Measurements from ENCODE around the gene MTHFR. TPM values are rescaled to one million over a fixed set of nuclear protein-coding genes. Genes with fewer than 3 reads are reported as not detected.

MTHFR gene
- polyA plus RNA-seq, 2 donors: 8.2 to 9.4 TPM

DNA sequence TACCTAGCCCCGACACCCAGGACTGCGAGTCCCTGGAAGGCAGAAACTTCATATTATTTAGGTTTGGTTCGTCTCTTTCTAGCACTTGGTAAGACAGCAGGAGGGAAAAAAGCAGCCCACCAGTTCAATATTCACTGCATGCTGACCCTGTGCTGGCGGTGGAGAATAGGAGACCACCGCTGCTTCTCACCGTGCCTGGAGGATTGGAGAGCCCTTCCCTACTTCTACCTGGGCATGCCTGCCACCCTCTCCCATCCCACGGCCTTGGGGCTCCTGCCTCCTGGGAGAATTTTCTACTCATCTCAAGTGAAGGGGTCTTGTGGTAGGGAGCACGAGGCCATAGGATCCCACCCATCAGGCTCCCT lies 5.4 kb downstream of the MTHFR start:
- WGBS, 2 donors: 89 to 98% methylated on average over 8 of the region's 8 CpGs
- Histone ChIP-seq H3K27ac (ENCODE audit: low read depth in 2 of 2, low read length in 1 of 2) (no peak overlapping the region), H3K4me1 (ENCODE audit: control insufficient read depth in 2 of 2, insufficient read depth in 2 of 2, low read length in 1 of 2) (peaks cover 4 to 10% of the 10 kb centered on the region in 2 donors), H3K27me3 (ENCODE audit: control insufficient read depth in 1 of 2, insufficient read depth in 2 of 2, low read length in 2 of 2) (no peaks in the 10 kb centered on the region), H3K4me3 (ENCODE audit: low read depth in 1 of 2, low read length in 2 of 2) (no peak overlapping the region), H3K36me3 (ENCODE audit: control insufficient read depth in 2 of 2, insufficient read depth in 2 of 2, low read length in 1 of 2) (peaks cover 10 to 34% of the 10 kb centered on the region in 2 donors), H3K9me3 (ENCODE audit: control insufficient read depth in 2 of 2, insufficient read depth in 1 of 2, low read depth in 1 of 2, low read length in 1 of 2) (no peaks in the 10 kb centered on the region)

DNA sequence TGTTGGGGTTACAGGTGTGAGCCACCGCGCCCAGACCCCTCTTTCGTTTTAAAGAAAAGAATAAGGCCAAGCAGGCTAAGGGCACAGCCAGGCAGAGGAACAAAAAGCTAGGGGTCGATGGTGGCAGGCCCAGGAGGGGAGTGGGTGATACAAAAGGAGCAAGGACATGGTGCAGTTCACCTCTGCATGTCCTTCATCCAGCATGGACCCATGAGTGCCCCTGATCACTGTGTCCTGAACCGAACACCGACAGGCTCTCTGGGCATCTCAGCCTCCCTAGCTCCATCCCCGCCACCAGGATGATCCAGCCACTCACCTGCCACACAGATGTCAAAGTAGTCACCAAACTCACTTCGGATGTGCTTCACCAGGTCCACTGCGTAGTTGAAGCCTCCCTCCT lies 5.9 kb downstream of the MTHFR start:
- Histone ChIP-seq H3K36me3 (ENCODE audit: control insufficient read depth in 2 of 2, insufficient read depth in 2 of 2, low read length in 1 of 2) (peaks cover 10 to 39% of the 10 kb centered on the region in 2 donors), H3K9me3 (ENCODE audit: control insufficient read depth in 2 of 2, insufficient read depth in 1 of 2, low read depth in 1 of 2, low read length in 1 of 2) (no peaks in the 10 kb centered on the region), H3K27ac (ENCODE audit: low read depth in 2 of 2, low read length in 1 of 2) (no peak overlapping the region), H3K4me1 (ENCODE audit: control insufficient read depth in 2 of 2, insufficient read depth in 2 of 2, low read length in 1 of 2) (peaks cover 4 to 10% of the 10 kb centered on the region in 2 donors), H3K4me3 (ENCODE audit: low read depth in 1 of 2, low read length in 2 of 2) (no peak overlapping the region), H3K27me3 (ENCODE audit: control insufficient read depth in 1 of 2, insufficient read depth in 2 of 2, low read length in 2 of 2) (no peaks in the 10 kb centered on the region)
- 96 to 99% methylated on average over 9 of the region's 9 CpGs for WGBS, 2 donors

DNA sequence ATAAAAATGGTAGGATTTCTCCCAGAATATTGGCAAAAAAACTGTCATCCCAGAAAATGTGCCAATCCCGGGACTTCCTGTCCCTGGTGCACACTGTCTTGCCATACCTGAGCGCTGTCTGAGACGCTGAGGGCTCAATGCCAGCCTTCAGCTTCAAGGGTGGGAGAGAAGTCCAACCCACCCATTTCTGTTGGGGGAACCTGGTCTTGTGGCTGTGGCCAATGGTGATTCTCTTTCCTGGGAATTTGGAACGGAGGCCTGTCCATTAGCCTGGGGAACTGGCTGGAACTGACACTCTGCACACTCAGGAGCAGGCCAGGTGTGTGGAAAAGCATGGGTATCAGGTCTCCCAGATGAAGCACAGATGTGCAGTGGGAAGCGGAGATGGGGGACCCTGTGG lies 6.7 kb downstream of the MTHFR start:
- Histone ChIP-seq H3K4me1 (ENCODE audit: control insufficient read depth in 2 of 2, insufficient read depth in 2 of 2, low read length in 1 of 2) (peaks cover 4 to 10% of the 10 kb centered on the region in 2 donors), H3K36me3 (ENCODE audit: control insufficient read depth in 2 of 2, insufficient read depth in 2 of 2, low read length in 1 of 2) (peaks cover 12 to 47% of the 10 kb centered on the region in 2 donors), H3K9me3 (ENCODE audit: control insufficient read depth in 2 of 2, insufficient read depth in 1 of 2, low read depth in 1 of 2, low read length in 1 of 2) (no peaks in the 10 kb centered on the region), H3K4me3 (ENCODE audit: low read depth in 1 of 2, low read length in 2 of 2) (no peak overlapping the region), H3K27ac (ENCODE audit: low read depth in 2 of 2, low read length in 1 of 2) (no peak overlapping the region), H3K27me3 (ENCODE audit: control insufficient read depth in 1 of 2, insufficient read depth in 2 of 2, low read length in 2 of 2) (no peaks in the 10 kb centered on the region)
- WGBS, 2 donors: 96 to 97% methylated on average over 5 of the region's 5 CpGs

DNA sequence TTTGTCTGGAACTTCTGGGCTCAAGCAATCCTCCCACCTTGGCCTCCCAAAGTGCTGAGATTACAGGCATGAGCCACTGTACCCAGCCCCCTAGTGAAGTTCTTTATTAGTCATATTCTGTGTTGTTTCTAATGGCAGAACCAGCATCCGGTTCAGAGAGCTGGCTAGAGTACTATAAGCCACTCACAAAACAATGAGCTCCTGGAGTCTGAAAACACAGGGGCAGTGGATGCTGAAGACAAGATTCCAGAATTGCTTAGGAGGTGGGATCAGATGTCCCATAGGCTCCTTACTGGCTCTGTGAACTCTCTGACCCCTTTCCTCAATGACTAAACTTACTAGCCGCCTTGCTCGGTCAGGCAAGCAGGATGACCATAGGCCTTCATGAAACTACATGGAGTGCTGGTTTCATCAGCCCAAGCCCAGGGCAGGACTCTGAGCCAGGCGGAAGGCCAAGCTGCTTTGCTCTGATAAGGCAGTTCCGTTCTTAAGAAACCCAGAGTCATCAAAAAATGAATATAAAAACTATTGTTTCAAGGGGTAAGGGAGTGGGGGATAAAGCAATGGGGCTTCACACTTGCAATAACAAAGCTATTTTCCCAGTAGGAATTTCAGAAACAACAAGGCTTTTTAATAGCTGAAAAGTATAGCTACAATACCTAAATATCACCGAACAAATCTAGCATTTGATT lies 8.1 kb downstream of the MTHFR start:
- H3K36me3 ChIP-seq (ENCODE audit: control insufficient read depth in 2 of 2, insufficient read depth in 2 of 2, low read length in 1 of 2): peaks cover 17 to 55% of the 10 kb centered on the region in 2 donors
- H3K27ac ChIP-seq (ENCODE audit: low read depth in 2 of 2, low read length in 1 of 2): no peak overlapping the region
- H3K4me3 ChIP-seq (ENCODE audit: low read depth in 1 of 2, low read length in 2 of 2): no peak overlapping the region
- H3K9me3 ChIP-seq (ENCODE audit: control insufficient read depth in 2 of 2, insufficient read depth in 1 of 2, low read depth in 1 of 2, low read length in 1 of 2): no peaks in the 10 kb centered on the region
- peaks cover 0 to 2% of the 10 kb centered on the region in 2 donors for H3K4me1 ChIP-seq (ENCODE audit: control insufficient read depth in 2 of 2, insufficient read depth in 2 of 2, low read length in 1 of 2)
- no peaks in the 10 kb centered on the region for H3K27me3 ChIP-seq (ENCODE audit: control insufficient read depth in 1 of 2, insufficient read depth in 2 of 2, low read length in 2 of 2)
- 79 to 86% methylated on average over 6 of the region's 6 CpGs for WGBS, 2 donors

DNA sequence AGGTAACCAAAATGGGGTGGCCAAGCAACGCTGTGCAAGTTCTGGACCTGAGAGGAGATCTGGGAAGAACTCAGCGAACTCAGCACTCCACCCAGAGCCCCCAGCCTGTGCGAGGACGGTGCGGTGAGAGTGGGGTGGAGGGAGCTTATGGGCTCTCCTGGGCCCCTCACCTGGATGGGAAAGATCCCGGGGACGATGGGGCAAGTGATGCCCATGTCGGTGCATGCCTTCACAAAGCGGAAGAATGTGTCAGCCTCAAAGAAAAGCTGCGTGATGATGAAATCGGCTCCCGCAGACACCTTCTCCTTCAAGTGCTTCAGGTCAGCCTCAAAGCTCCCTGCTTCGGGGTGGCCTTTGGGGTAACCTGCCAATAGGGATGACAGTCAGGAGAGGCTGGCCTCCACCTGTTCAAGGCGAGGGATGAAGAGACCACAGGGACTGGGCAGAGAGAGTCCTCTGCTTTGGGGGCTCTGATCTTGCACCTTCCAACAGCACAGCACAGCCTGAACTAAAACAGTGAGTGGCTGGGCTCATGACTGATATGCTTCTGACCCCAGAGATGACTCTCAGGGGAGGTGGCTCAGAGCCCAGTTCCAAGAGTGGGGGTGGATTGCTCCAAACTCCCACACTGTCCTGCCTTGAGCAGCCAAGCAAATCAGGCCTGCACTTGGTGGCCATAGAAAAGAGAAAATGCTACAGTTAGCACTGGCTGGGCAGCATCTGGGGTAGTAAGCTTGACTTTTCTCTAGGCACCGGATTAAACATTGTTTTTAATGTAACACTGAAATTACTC lies 9.5 kb downstream of the MTHFR start:
- Histone ChIP-seq H3K4me1 (ENCODE audit: control insufficient read depth in 2 of 2, insufficient read depth in 2 of 2, low read length in 1 of 2) (peaks cover under 1 to 10% of the 10 kb centered on the region in 2 donors), H3K4me3 (ENCODE audit: low read depth in 1 of 2, low read length in 2 of 2) (no peak overlapping the region), H3K36me3 (ENCODE audit: control insufficient read depth in 2 of 2, insufficient read depth in 2 of 2, low read length in 1 of 2) (peaks cover 17 to 57% of the 10 kb centered on the region in 2 donors), H3K9me3 (ENCODE audit: control insufficient read depth in 2 of 2, insufficient read depth in 1 of 2, low read depth in 1 of 2, low read length in 1 of 2) (no peaks in the 10 kb centered on the region), H3K27me3 (ENCODE audit: control insufficient read depth in 1 of 2, insufficient read depth in 2 of 2, low read length in 2 of 2) (no peaks in the 10 kb centered on the region), H3K27ac (ENCODE audit: low read depth in 2 of 2, low read length in 1 of 2) (no peak overlapping the region)
- 87 to 89% methylated on average over 15 of the region's 15 CpGs for WGBS, 2 donors

DNA sequence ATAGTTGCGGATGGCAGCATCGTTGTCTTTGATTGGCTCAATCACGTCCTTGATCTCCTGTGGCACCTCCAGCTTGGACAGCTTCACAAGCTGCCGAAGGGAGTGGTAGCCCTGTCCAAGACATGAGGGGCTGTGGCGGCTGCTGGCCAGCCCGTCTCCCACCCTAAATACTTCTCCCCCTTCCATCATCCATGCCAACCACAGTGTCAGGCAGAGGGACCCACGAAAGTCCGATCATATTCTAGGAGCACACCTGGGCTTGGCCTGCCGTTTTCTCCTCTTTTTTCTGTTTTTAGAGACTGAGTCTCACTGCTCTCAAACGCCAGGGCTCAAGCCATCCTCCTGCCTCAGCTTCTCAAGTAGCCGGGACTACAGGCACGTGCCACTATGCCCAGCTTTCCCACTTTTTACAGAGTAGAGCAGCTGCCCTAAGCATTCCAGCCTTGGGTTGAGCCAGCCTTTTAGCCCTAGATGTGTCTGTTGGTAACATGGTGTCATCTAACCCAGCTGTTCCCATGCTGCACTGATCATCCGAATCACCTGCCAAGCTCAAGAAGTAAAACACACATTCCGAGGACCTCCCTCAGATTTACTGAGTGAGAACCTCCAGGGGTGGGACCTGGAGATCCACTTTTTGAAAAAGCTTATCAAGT lies 10.4 kb downstream of the MTHFR start:
- peaks cover 4 to 18% of the 10 kb centered on the region in 2 donors for H3K4me1 ChIP-seq (ENCODE audit: control insufficient read depth in 2 of 2, insufficient read depth in 2 of 2, low read length in 1 of 2)
- H3K27ac ChIP-seq (ENCODE audit: low read depth in 2 of 2, low read length in 1 of 2): no peak overlapping the region
- H3K36me3 ChIP-seq (ENCODE audit: control insufficient read depth in 2 of 2, insufficient read depth in 2 of 2, low read length in 1 of 2): peaks cover 15 to 50% of the 10 kb centered on the region in 2 donors
- H3K4me3 ChIP-seq (ENCODE audit: low read depth in 1 of 2, low read length in 2 of 2): no peak overlapping the region
- H3K27me3 ChIP-seq (ENCODE audit: control insufficient read depth in 1 of 2, insufficient read depth in 2 of 2, low read length in 2 of 2): no peaks in the 10 kb centered on the region
- H3K9me3 ChIP-seq (ENCODE audit: control insufficient read depth in 2 of 2, insufficient read depth in 1 of 2, low read depth in 1 of 2, low read length in 1 of 2): no peaks in the 10 kb centered on the region
- WGBS, 2 donors: 90 to 93% methylated on average over 14 of the region's 14 CpGs

DNA sequence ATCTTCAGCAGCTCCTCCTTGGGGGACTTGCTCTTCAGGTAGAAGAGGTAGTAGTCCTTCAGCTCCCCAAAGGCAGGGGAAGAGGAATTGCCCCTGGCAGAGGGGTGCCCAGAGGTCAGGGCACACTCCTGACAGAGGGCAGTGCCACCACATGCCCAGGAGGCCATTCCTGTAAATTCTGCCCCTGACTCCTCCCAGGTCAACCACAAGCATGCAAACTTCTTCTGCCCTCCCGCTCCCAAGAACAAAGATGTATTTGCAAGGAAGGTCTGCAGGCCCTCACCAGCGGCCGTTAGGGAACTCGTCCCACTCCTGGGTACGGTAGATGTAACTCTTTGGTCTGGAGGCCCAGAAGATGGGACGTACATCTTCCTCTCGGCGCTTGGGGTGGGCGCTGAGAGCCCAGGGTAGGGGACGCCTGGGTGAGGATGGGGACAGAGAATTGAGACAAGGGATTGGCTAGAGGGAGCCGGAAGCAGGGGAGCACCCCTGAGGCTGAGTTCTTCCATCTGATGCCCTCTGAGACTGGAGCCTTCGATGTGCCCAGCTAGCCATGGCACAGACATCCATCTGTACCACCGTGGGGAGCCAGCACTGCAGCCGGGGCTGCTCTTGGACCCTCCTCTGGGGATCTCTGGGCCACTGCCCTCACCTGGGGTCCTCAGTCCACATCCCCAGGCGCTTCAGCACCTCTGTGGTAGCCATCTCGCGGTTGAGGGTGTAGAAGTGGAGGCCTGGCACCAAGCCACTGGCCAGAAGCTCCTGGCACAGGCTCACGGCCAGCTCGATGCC lies 11.1 kb downstream of the MTHFR start:
- Histone ChIP-seq H3K27me3 (ENCODE audit: control insufficient read depth in 1 of 2, insufficient read depth in 2 of 2, low read length in 2 of 2) (no peaks in the 10 kb centered on the region), H3K27ac (ENCODE audit: low read depth in 2 of 2, low read length in 1 of 2) (no peak overlapping the region), H3K36me3 (ENCODE audit: control insufficient read depth in 2 of 2, insufficient read depth in 2 of 2, low read length in 1 of 2) (peaks cover 12 to 47% of the 10 kb centered on the region in 2 donors), H3K9me3 (ENCODE audit: control insufficient read depth in 2 of 2, insufficient read depth in 1 of 2, low read depth in 1 of 2, low read length in 1 of 2) (no peaks in the 10 kb centered on the region), H3K4me3 (ENCODE audit: low read depth in 1 of 2, low read length in 2 of 2) (no peak overlapping the region), H3K4me1 (ENCODE audit: control insufficient read depth in 2 of 2, insufficient read depth in 2 of 2, low read length in 1 of 2) (peaks cover 7 to 25% of the 10 kb centered on the region in 2 donors)
- WGBS, 2 donors: 91 to 92% methylated on average over 18 to 19 of the region's 19 CpGs

DNA sequence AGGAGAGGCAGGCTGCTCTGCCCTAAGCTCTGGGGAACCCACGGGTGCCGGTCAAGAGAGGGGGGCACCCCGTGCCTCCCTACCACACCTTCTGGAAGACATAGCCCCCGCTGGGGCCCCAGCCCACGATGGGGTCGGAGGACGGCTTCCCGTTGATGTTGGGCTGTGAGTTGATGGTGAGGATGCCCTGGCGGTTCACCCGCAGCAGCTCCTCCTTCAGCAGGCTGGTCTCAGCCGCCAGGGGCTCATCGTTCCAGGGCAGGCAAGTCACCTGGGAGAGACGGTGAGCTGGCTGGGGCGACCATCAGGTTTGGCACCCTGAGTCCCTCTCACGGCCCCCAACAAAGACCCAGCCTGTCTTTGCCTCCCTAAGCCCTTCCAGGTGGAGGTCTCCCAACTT lies 11.9 kb downstream of the MTHFR start:
- H3K36me3 ChIP-seq (ENCODE audit: control insufficient read depth in 2 of 2, insufficient read depth in 2 of 2, low read length in 1 of 2): peaks cover 12 to 44% of the 10 kb centered on the region in 2 donors
- H3K27me3 ChIP-seq (ENCODE audit: control insufficient read depth in 1 of 2, insufficient read depth in 2 of 2, low read length in 2 of 2): no peaks in the 10 kb centered on the region
- no peak overlapping the region for H3K4me3 ChIP-seq (ENCODE audit: low read depth in 1 of 2, low read length in 2 of 2)
- H3K4me1 ChIP-seq (ENCODE audit: control insufficient read depth in 2 of 2, insufficient read depth in 2 of 2, low read length in 1 of 2): peaks cover 7 to 32% of the 10 kb centered on the region in 2 donors
- no peaks in the 10 kb centered on the region for H3K9me3 ChIP-seq (ENCODE audit: control insufficient read depth in 2 of 2, insufficient read depth in 1 of 2, low read depth in 1 of 2, low read length in 1 of 2)
- 93% methylated on average over 15 of the region's 15 CpGs for WGBS, 2 donors
- H3K27ac ChIP-seq (ENCODE audit: low read depth in 2 of 2, low read length in 1 of 2): no peak overlapping the region

DNA sequence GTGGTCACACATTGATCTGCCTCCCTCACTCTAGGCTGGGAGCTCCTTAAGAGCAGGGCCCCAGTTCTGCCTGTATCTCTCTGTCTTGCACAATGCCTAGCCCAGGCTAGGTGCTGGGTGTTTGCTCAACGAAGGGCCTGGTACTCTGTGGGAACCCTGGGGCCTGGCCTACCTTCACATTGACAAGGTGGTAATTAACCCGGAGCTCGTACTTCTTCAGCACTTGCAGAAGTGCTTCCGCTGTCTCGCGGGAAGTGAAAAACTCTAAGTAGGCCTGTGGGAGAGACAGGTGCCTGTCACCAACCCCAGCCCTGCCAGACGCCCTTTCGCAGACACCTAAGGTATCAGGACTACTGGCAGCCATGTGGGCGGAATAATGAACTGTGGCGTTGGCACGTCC lies 13.7 kb downstream of the MTHFR start:
- H3K27me3 ChIP-seq (ENCODE audit: control insufficient read depth in 1 of 2, insufficient read depth in 2 of 2, low read length in 2 of 2): no peaks in the 10 kb centered on the region
- no peak overlapping the region for H3K4me3 ChIP-seq (ENCODE audit: low read depth in 1 of 2, low read length in 2 of 2)
- H3K36me3 ChIP-seq (ENCODE audit: control insufficient read depth in 2 of 2, insufficient read depth in 2 of 2, low read length in 1 of 2): peaks cover 12 to 41% of the 10 kb centered on the region in 2 donors
- H3K9me3 ChIP-seq (ENCODE audit: control insufficient read depth in 2 of 2, insufficient read depth in 1 of 2, low read depth in 1 of 2, low read length in 1 of 2): no peaks in the 10 kb centered on the region
- H3K4me1 ChIP-seq (ENCODE audit: control insufficient read depth in 2 of 2, insufficient read depth in 2 of 2, low read length in 1 of 2): peaks cover 13 to 47% of the 10 kb centered on the region in 2 donors
- peak overlapping the region; percentile 90 to 96 for H3K27ac ChIP-seq (ENCODE audit: low read depth in 2 of 2, low read length in 1 of 2)
- WGBS, 2 donors: 84 to 88% methylated on average over 11 of the region's 11 CpGs

Data from esophagus (tissue), 2 donors.